H1 (cell line): ENCODE measurements around the gene SLC2A10.

Source experiments
- BACH1 ChIP-seq: IDR thresholded peaks from 2 replicates; pipeline ENCODE4 v1.6.1; 2012; ENCODE audit warnings: low read length, improper control_type of control experiment
- BCL11A ChIP-seq, 2 experiments: IDR thresholded peaks; one replicate each; pipeline ENCODE4 v1.6.1; 2011; ENCODE audit warnings: low read depth in 2 of 2, low read length in 2 of 2, mild to moderate bottlenecking in 2 of 2
- CTBP2 ChIP-seq: IDR thresholded peaks from 2 replicates; pipeline ENCODE4 v1.7.0; 2011; ENCODE audit warnings: borderline replicate concordance, mild to moderate bottlenecking, moderate library complexity, mixed read lengths, low read length; ENCODE audit not compliant: insufficient read depth, insufficient read length
- CTCF ChIP-seq, 3 experiments: IDR thresholded peaks; 1 replicate in 2 of 3; 2 replicates in 1 of 3; pipeline versions ENCODE4 v1.5.1 to v1.6.1; 2011; ENCODE audit warnings: low read length in 3 of 3, mild to moderate bottlenecking in 3 of 3, inconsistent platforms in 2 of 3, low read depth in 1 of 3, moderate library complexity in 1 of 3; ENCODE audit not compliant: insufficient read depth in 1 of 3; ENCODE audit errors: control extremely low read depth in 1 of 3
- EZH2 ChIP-seq: fragments of 200-600 bp; sonication (generic); IDR thresholded peaks from 2 replicates; pipeline ENCODE4 v1.7.1; 2012; ENCODE audit warnings: low read depth, mild to moderate bottlenecking, moderate library complexity, low read length, inconsistent platforms; ENCODE audit not compliant: severe bottlenecking
- GABPA ChIP-seq: IDR thresholded peaks from 2 replicates; pipeline ENCODE4 v1.6.1; 2011; ENCODE audit warnings: mild to moderate bottlenecking, low read length, moderate library complexity, borderline replicate concordance; ENCODE audit not compliant: insufficient read depth
- KDM1A ChIP-seq: fragments of 200-600, 300-600 bp; sonication (generic); IDR thresholded peaks from 2 replicates; pipeline ENCODE4 v1.7.1; 2016; ENCODE audit warnings: mild to moderate bottlenecking, low read length, borderline replicate concordance
- MAX ChIP-seq: IDR thresholded peaks from 2 replicates; pipeline ENCODE4 v1.6.1; 2012; ENCODE audit warnings: inconsistent platforms
- POLR2A ChIP-seq, 2 experiments: IDR thresholded peaks; 1 replicate in 1 of 2; 2 replicates in 1 of 2; pipeline ENCODE4 v1.6.1; 2011; ENCODE audit warnings: low read depth in 2 of 2, low read length in 2 of 2, mild to moderate bottlenecking in 2 of 2; ENCODE audit errors: control extremely low read depth in 1 of 2
- POLR2AphosphoS5 ChIP-seq: IDR thresholded peaks from 2 replicates; pipeline ENCODE4 v1.6.1; 2011; ENCODE audit warnings: low read depth, low read length
- RFX5 ChIP-seq: IDR thresholded peaks from 2 replicates; pipeline ENCODE4 v1.6.1; 2011; ENCODE audit warnings: low read depth, low read length, improper control_type of control experiment, borderline replicate concordance
- SIN3A ChIP-seq, 2 experiments: IDR thresholded peaks in 1 of 2; conservative IDR thresholded peaks in 1 of 2; 2 replicates each; pipeline ENCODE4 v1.6.1; 2011 to 2012; ENCODE audit warnings: low read length in 2 of 2, improper control_type of control experiment in 1 of 2, low read depth in 1 of 2, mild to moderate bottlenecking in 1 of 2
- USF2 ChIP-seq: IDR thresholded peaks from 2 replicates; pipeline ENCODE4 v1.6.1; 2011; ENCODE audit warnings: low read length, improper control_type of control experiment

- TF ChIP-seq POLR2AphosphoS5 = no peak
- TF ChIP-seq CTCF (IDR thresholded peaks at IDR 0.05; ENCODE audit: control extremely low read depth in 1 of 3, insufficient read depth in 1 of 3, low read depth in 1 of 3, low read length in 3 of 3) = peak; percentile 70 to 95 (median 90)
- TF ChIP-seq BCL11A (IDR thresholded peaks at IDR 0.05; ENCODE audit: low read depth in 2 of 2, low read length in 2 of 2) = no peak
- no peak for TF ChIP-seq GABPA
- no peak for TF ChIP-seq EZH2
- TF ChIP-seq KDM1A = no peak
- no peak for TF ChIP-seq POLR2A (IDR thresholded peaks at IDR 0.05; ENCODE audit: control extremely low read depth in 1 of 2, low read depth in 2 of 2, low read length in 2 of 2)
- TF ChIP-seq MAX = peak; percentile 74
- no peak for TF ChIP-seq USF2
- TF ChIP-seq SIN3A (conservative IDR thresholded peaks at IDR 0.05 in 1 of 2, IDR thresholded peaks at IDR 0.05 in 1 of 2; ENCODE audit: low read depth in 1 of 2, low read length in 2 of 2) = no peak
- TF ChIP-seq CTBP2 = no peak
- no peak for TF ChIP-seq BACH1
- no peak for TF ChIP-seq RFX5
Observed at GRCh38 chr20:46708172-46708860, 1.1 kb upstream of the SLC2A10 start.
